Measurements from ENCODE around the gene MPP4.

MPP4 gene

GRCh38 chr2:201621293-201621999, 77.0 kb downstream of the MPP4 start:
- ChIA-PET POLR2A (interaction anchor here (0.6 kb wide), 1 partner anchor 520 kb away, joined by 3 read pairs; no protein-coding TSS in a partner anchor), CTCF (interaction anchor here (1.2 kb wide), 1 partner anchor 19 kb away, joined by 4 read pairs; no protein-coding TSS in a partner anchor)
- no peak for DNase-seq
- H3K9me3 ChIP-seq (ENCODE audit: control extremely low read depth in 1 of 5, control insufficient read depth in 4 of 5, insufficient read depth in 2 of 5, low read depth in 1 of 5, low read length in 4 of 5), result no peaks in the 10 kb centered on the region
- H3K4me3 ChIP-seq (ENCODE audit: control insufficient read depth in 1 of 7, extremely low read depth in 1 of 7, insufficient read depth in 4 of 7, low read depth in 2 of 7, low read length in 6 of 7), result no peak overlapping the region
- H3K36me3 ChIP-seq (ENCODE audit: control insufficient read depth in 4 of 4, insufficient read depth in 4 of 4, low read length in 3 of 4), result peaks cover 0 to 7% (median 4%) of the 10 kb centered on the region in 4 experiments
- 96% methylated on average over 3 of the region's 4 CpGs for WGBS (ENCODE audit: insufficient coverage)
- H3K27ac ChIP-seq (ENCODE audit: insufficient read depth in 1 of 2, low read depth in 1 of 2, low read length in 2 of 2, poor library complexity in 1 of 2, severe bottlenecking in 2 of 2), result no peak overlapping the region
- peaks cover 0 to 7% (median 0%) of the 10 kb centered on the region in 4 experiments for H3K4me1 ChIP-seq (ENCODE audit: control extremely low read depth in 1 of 4, control insufficient read depth in 4 of 4, insufficient read depth in 4 of 4, low read length in 3 of 4)
- H3K27me3 ChIP-seq (replicated peaks in 2 of 5; ENCODE audit: control insufficient read depth in 4 of 5, insufficient read depth in 5 of 5, low read length in 4 of 5), result no peaks in the 10 kb centered on the region

- Histone ChIP-seq H3K27me3 (replicated peaks in 2 of 5; ENCODE audit: control insufficient read depth in 4 of 5, insufficient read depth in 5 of 5, low read length in 4 of 5) (no peaks in the 10 kb centered on the region), H3K36me3 (ENCODE audit: control insufficient read depth in 4 of 4, insufficient read depth in 4 of 4, low read length in 3 of 4) (peaks cover 0 to 4% (median 1%) of the 10 kb centered on the region in 4 experiments), H3K9me3 (ENCODE audit: control extremely low read depth in 1 of 5, control insufficient read depth in 4 of 5, insufficient read depth in 2 of 5, low read depth in 1 of 5, low read length in 4 of 5) (no peaks in the 10 kb centered on the region), H3K4me1 (ENCODE audit: control extremely low read depth in 1 of 4, control insufficient read depth in 4 of 4, insufficient read depth in 4 of 4, low read length in 3 of 4) (peaks cover 0 to 7% (median 0%) of the 10 kb centered on the region in 4 experiments), H3K4me3 (ENCODE audit: control insufficient read depth in 1 of 7, extremely low read depth in 1 of 7, insufficient read depth in 4 of 7, low read depth in 2 of 7, low read length in 6 of 7) (peak overlapping the region in 2 of 7 experiments; percentile 26 to 33), H3K27ac (ENCODE audit: insufficient read depth in 1 of 2, low read depth in 1 of 2, low read length in 2 of 2, poor library complexity in 1 of 2, severe bottlenecking in 2 of 2) (no peak overlapping the region)
- peak; percentile 24 to 50 (median 43) for DNase-seq
- WGBS (ENCODE audit: insufficient coverage), result 56% methylated on average over 38 of the region's 39 CpGs
- CTCF ChIA-PET, result interaction anchor here (1.0 to 1.5 kb wide), 3 partner anchors 12 to 345 kb away, joined by 3 read pairs; no protein-coding TSS in a partner anchor
- POLR2A ChIA-PET, result no interaction called here
Observed at GRCh38 chr2:201618744-201619662, 79.4 kb downstream of the MPP4 start.

GRCh38 chr2:201608021-201608420, 90.4 kb downstream of the MPP4 start:
- POLR2A ChIA-PET, result no interaction called here

GRCh38 chr2:201607568-201607967, 90.9 kb downstream of the MPP4 start:
- H3K4me3 ChIP-seq (ENCODE audit: control insufficient read depth in 1 of 7, extremely low read depth in 1 of 7, insufficient read depth in 4 of 7, low read depth in 2 of 7, low read length in 6 of 7), result no peak overlapping the region
- POLR2A ChIA-PET, result no interaction called here
- CTCF ChIA-PET, result no interaction called here
- WGBS (ENCODE audit: insufficient coverage), result no CpG with 5 or more reads among the region's 2 CpGs
- no peaks in the 10 kb centered on the region for H3K4me1 ChIP-seq (ENCODE audit: control extremely low read depth in 1 of 4, control insufficient read depth in 4 of 4, insufficient read depth in 4 of 4, low read length in 3 of 4)
- no peaks in the 10 kb centered on the region for H3K27me3 ChIP-seq (replicated peaks in 2 of 5; ENCODE audit: control insufficient read depth in 4 of 5, insufficient read depth in 5 of 5, low read length in 4 of 5)
- H3K9me3 ChIP-seq (ENCODE audit: control extremely low read depth in 1 of 5, control insufficient read depth in 4 of 5, insufficient read depth in 2 of 5, low read depth in 1 of 5, low read length in 4 of 5), result no peaks in the 10 kb centered on the region
- no peak overlapping the region for H3K27ac ChIP-seq (ENCODE audit: insufficient read depth in 1 of 2, low read depth in 1 of 2, low read length in 2 of 2, poor library complexity in 1 of 2, severe bottlenecking in 2 of 2)
- DNase-seq, result no peak
- H3K36me3 ChIP-seq (ENCODE audit: control insufficient read depth in 4 of 4, insufficient read depth in 4 of 4, low read length in 3 of 4), result no peaks in the 10 kb centered on the region

More at GRCh38 chr2:201608021-201608420, 90.4 kb downstream of the MPP4 start:
- WGBS (ENCODE audit: insufficient coverage), result 100% methylated on average over 1 of the region's 1 CpG
- Histone ChIP-seq H3K36me3 (ENCODE audit: control insufficient read depth in 4 of 4, insufficient read depth in 4 of 4, low read length in 3 of 4) (no peaks in the 10 kb centered on the region), H3K27me3 (replicated peaks in 2 of 5; ENCODE audit: control insufficient read depth in 4 of 5, insufficient read depth in 5 of 5, low read length in 4 of 5) (no peaks in the 10 kb centered on the region), H3K4me3 (ENCODE audit: control insufficient read depth in 1 of 7, extremely low read depth in 1 of 7, insufficient read depth in 4 of 7, low read depth in 2 of 7, low read length in 6 of 7) (no peak overlapping the region), H3K4me1 (ENCODE audit: control extremely low read depth in 1 of 4, control insufficient read depth in 4 of 4, insufficient read depth in 4 of 4, low read length in 3 of 4) (no peaks in the 10 kb centered on the region), H3K9me3 (ENCODE audit: control extremely low read depth in 1 of 5, control insufficient read depth in 4 of 5, insufficient read depth in 2 of 5, low read depth in 1 of 5, low read length in 4 of 5) (no peaks in the 10 kb centered on the region), H3K27ac (ENCODE audit: insufficient read depth in 1 of 2, low read depth in 1 of 2, low read length in 2 of 2, poor library complexity in 1 of 2, severe bottlenecking in 2 of 2) (no peak overlapping the region)
- CTCF ChIA-PET, result no interaction called here
- no peak for DNase-seq

GRCh38 chr2:201600906-201601305, 97.5 kb downstream of the MPP4 start:
- no peaks in the 10 kb centered on the region for H3K27me3 ChIP-seq (replicated peaks in 2 of 5; ENCODE audit: control insufficient read depth in 4 of 5, insufficient read depth in 5 of 5, low read length in 4 of 5)

GRCh38 chr2:201597397-201597796, 101.0 kb downstream of the MPP4 start:
- H3K27me3 ChIP-seq (replicated peaks in 2 of 5; ENCODE audit: control insufficient read depth in 4 of 5, insufficient read depth in 5 of 5, low read length in 4 of 5), result no peaks in the 10 kb centered on the region
- no peaks in the 10 kb centered on the region for H3K36me3 ChIP-seq (ENCODE audit: control insufficient read depth in 4 of 4, insufficient read depth in 4 of 4, low read length in 3 of 4)
- H3K27ac ChIP-seq (ENCODE audit: insufficient read depth in 1 of 2, low read depth in 1 of 2, low read length in 2 of 2, poor library complexity in 1 of 2, severe bottlenecking in 2 of 2), result no peak overlapping the region
- POLR2A ChIA-PET, result no interaction called here
- CTCF ChIA-PET, result no interaction called here
- DNase-seq, result no peak
- no peaks in the 10 kb centered on the region for H3K4me1 ChIP-seq (ENCODE audit: control extremely low read depth in 1 of 4, control insufficient read depth in 4 of 4, insufficient read depth in 4 of 4, low read length in 3 of 4)
- H3K9me3 ChIP-seq (ENCODE audit: control extremely low read depth in 1 of 5, control insufficient read depth in 4 of 5, insufficient read depth in 2 of 5, low read depth in 1 of 5, low read length in 4 of 5), result no peaks in the 10 kb centered on the region
- H3K4me3 ChIP-seq (ENCODE audit: control insufficient read depth in 1 of 7, extremely low read depth in 1 of 7, insufficient read depth in 4 of 7, low read depth in 2 of 7, low read length in 6 of 7), result peak overlapping the region in 2 of 7 experiments; percentile 23 to 42
- 65% methylated on average over 8 of the region's 8 CpGs for WGBS (ENCODE audit: insufficient coverage)

More at GRCh38 chr2:201600906-201601305, 97.5 kb downstream of the MPP4 start:
- Histone ChIP-seq H3K9me3 (ENCODE audit: control extremely low read depth in 1 of 5, control insufficient read depth in 4 of 5, insufficient read depth in 2 of 5, low read depth in 1 of 5, low read length in 4 of 5) (no peaks in the 10 kb centered on the region), H3K4me3 (ENCODE audit: control insufficient read depth in 1 of 7, extremely low read depth in 1 of 7, insufficient read depth in 4 of 7, low read depth in 2 of 7, low read length in 6 of 7) (no peak overlapping the region), H3K27ac (ENCODE audit: insufficient read depth in 1 of 2, low read depth in 1 of 2, low read length in 2 of 2, poor library complexity in 1 of 2, severe bottlenecking in 2 of 2) (no peak overlapping the region), H3K4me1 (ENCODE audit: control extremely low read depth in 1 of 4, control insufficient read depth in 4 of 4, insufficient read depth in 4 of 4, low read length in 3 of 4) (no peaks in the 10 kb centered on the region), H3K36me3 (ENCODE audit: control insufficient read depth in 4 of 4, insufficient read depth in 4 of 4, low read length in 3 of 4) (no peaks in the 10 kb centered on the region)
- WGBS (ENCODE audit: insufficient coverage), result no CpG with 5 or more reads among the region's 3 CpGs
- no peak for DNase-seq
- ChIA-PET POLR2A (no interaction called here), CTCF (no interaction called here)

All from common myeloid progenitor, CD34-positive (primary cell).